Keratinocyte (primary cell): ENCODE measurements around the gene RSPH10B. TPM values are rescaled to one million over a fixed set of nuclear protein-coding genes. Genes with fewer than 3 reads are reported as not detected.
"Not testable (repeated sequence)": the region's sequence is repeated elsewhere in the genome, so short reads cannot be mapped to it uniquely, and the experiment has no call there.

ENCODE experiments used
- DNase-seq: peaks from one replicate; pipeline ENCODE4 v3.0.0-alpha.2; 2011; ENCODE audit warnings: low read depth, missing footprints, low spot score
- FAIRE-seq: peaks from 2 replicates; lab custom pipeline; 2011; peaks lifted over from hg19 to GRCh38; lab: Jason Lieb, UNC
- H2AFZ ChIP-seq: 2 replicates; pipeline ENCODE4 v1.6.0; 2012; ENCODE audit warnings: low read length, control low read depth, inconsistent platforms; ENCODE audit not compliant: control insufficient read depth
- H3K27ac ChIP-seq: 2 replicates; pipeline ENCODE4 v1.5.1; 2011; ENCODE audit warnings: low read length; ENCODE audit not compliant: control insufficient read depth, insufficient read depth
- H3K27me3 ChIP-seq: 3 replicates; pipeline ENCODE4 v1.6.0; 2011; ENCODE audit warnings: low read length; ENCODE audit not compliant: control insufficient read depth, insufficient read depth; ENCODE audit errors: extremely low read depth
- H3K36me3 ChIP-seq, 2 experiments: 2 replicates in 1 of 2; 3 replicates in 1 of 2; pipeline ENCODE4 v1.5.1; 2011; ENCODE audit warnings: low read length in 2 of 2, mild to moderate bottlenecking in 1 of 2; ENCODE audit not compliant: control insufficient read depth in 2 of 2, insufficient read depth in 2 of 2; ENCODE audit errors: extremely low read depth in 1 of 2
- H3K4me1 ChIP-seq: 3 replicates; pipeline ENCODE4 v1.5.1; 2011; ENCODE audit warnings: low read length; ENCODE audit not compliant: control insufficient read depth, insufficient read depth; ENCODE audit errors: extremely low read depth
- H3K4me2 ChIP-seq: 3 replicates; pipeline ENCODE4 v1.6.0; 2011; ENCODE audit warnings: low read depth, low read length; ENCODE audit not compliant: control insufficient read depth, insufficient read depth; ENCODE audit errors: extremely low read depth
- H3K4me3 ChIP-seq, 3 experiments: fragments of 200-600 bp in 1 of 3; sonication (generic) in 1 of 3; 2 replicates in 2 of 3; 3 replicates in 1 of 3; pipeline ENCODE4 v1.5.1; 2011 to 2016; ENCODE audit warnings: low read length in 3 of 3, mild to moderate bottlenecking in 3 of 3, control low read depth in 2 of 3, inconsistent platforms in 1 of 3, low read depth in 1 of 3, mixed read lengths in 1 of 3, mixed run types in 1 of 3, moderate library complexity in 1 of 3; ENCODE audit not compliant: control insufficient read depth in 2 of 3, insufficient read depth in 2 of 3; ENCODE audit errors: extremely low read depth in 1 of 3
- H3K79me2 ChIP-seq: 2 replicates; pipeline ENCODE4 v1.6.0; 2012; ENCODE audit warnings: low read length; ENCODE audit not compliant: control insufficient read depth, insufficient read depth
- H3K9ac ChIP-seq: 3 replicates; pipeline ENCODE4 v1.6.0; 2011; ENCODE audit warnings: low read length; ENCODE audit not compliant: control insufficient read depth, insufficient read depth; ENCODE audit errors: extremely low read depth
- H3K9me1 ChIP-seq: 3 replicates; pipeline ENCODE4 v1.6.0; 2011; ENCODE audit warnings: low read length; ENCODE audit not compliant: control insufficient read depth, insufficient read depth; ENCODE audit errors: extremely low read depth
- H3K9me3 ChIP-seq: 2 replicates; pipeline ENCODE4 v1.5.1; 2012; ENCODE audit warnings: low read depth, low read length; ENCODE audit not compliant: control insufficient read depth
- H4K20me1 ChIP-seq: 3 replicates; pipeline ENCODE4 v1.6.0; 2011; ENCODE audit warnings: low read length; ENCODE audit not compliant: control insufficient read depth, insufficient read depth; ENCODE audit errors: extremely low read depth
- dilution Hi-C: fragments of 300-500 bp; cut with MboI; formaldehyde crosslinking; loops from one replicate; pipeline ENCODE4 v1.7.0; 2020; ENCODE audit warnings: low sequenced_read_pairs; ENCODE audit not compliant: extremely low pct_ligation_motif_present
- polyA plus RNA-seq, 5 experiments: library from polyadenylated mRNA; depleted of rRNA in 3 of 5; stranded (reverse) in 3 of 5; stranded (forward) in 1 of 5; unstranded in 1 of 5; fragments of >200 nt; gene quantifications; 1 replicate in 1 of 5; 2 replicates in 3 of 5; 3 replicates in 1 of 5; pipeline versions ENCODE4 v1.2.1 to v1.2.3, GENCODE V29; 2011 to 2012; ENCODE audit warnings: missing spikeins in 2 of 5, low read depth in 1 of 5, low replicate concordance in 1 of 5

Gene RSPH10B
- polyA plus RNA-seq, 1 donor (not counting 4 experiments of a cell fraction or from before 2014, with no cell fraction given), result not detected

DNA sequence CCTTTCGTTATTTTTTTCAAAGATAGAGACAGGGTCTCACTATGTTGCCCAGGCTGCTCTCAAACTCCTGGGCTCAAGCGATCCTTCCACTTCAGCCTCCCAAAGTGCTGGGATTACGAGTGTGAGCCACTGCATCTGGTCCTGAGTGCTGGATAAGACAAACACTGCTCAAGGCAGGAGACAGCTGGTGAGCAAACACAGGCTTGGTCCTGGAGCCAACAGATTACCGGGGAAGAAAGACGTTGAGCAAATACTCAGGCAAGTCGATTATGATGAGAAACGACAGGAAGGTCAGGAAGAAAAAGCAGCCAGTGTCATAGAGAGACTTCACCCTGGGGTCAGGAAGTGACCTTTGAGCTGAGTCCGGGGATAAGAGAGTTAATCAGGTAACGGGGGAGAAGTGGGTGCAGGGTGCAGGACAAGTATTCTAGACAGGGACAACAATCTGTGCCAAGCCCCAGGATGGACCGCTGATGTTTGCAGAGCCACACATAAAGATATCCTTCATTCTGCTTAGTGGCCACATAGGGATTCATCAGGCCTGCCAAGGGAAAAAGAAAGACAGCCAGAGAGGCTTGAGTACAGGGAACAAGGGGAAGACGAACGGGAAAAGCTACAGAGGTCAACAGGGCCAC, 9.3 kb upstream of the RSPH10B start:
- H3K4me3 ChIP-seq, DNase-seq, H3K4me2 ChIP-seq, H3K9me1 ChIP-seq, FAIRE-seq, dilution Hi-C loops, H3K4me1 ChIP-seq, H3K9me3 ChIP-seq, H4K20me1 ChIP-seq, H3K9ac ChIP-seq, H3K79me2 ChIP-seq, H3K36me3 ChIP-seq, H3K27me3 ChIP-seq, H3K27ac ChIP-seq, H2AFZ ChIP-seq: not testable (repeated sequence)

DNA sequence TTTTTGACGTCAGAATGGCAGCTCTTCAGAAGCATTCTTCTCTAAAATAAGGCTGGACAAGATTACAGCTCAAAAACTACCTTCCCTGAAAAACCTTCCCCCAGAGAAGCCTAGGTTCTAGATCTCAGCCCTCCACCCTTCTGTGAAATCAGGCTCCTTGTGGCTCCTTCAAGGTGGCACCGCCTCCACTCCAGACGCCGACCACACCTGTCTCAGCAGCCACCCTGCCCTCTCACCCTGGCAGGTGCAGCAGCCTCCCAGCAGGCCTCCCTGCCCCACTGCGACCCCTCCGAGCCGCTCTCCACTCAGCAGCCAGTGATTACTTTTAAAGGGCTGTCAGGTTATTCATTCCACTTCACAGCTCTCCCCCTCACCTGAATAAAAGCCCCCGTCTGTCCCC, 3.1 kb upstream of the RSPH10B start:
- H3K36me3 ChIP-seq, H3K4me3 ChIP-seq, H3K9me1 ChIP-seq, H2AFZ ChIP-seq, H3K4me2 ChIP-seq, H3K79me2 ChIP-seq, dilution Hi-C loops, DNase-seq, FAIRE-seq, H4K20me1 ChIP-seq, H3K27ac ChIP-seq, H3K9ac ChIP-seq, H3K9me3 ChIP-seq, H3K4me1 ChIP-seq, H3K27me3 ChIP-seq: not testable (repeated sequence)

DNA sequence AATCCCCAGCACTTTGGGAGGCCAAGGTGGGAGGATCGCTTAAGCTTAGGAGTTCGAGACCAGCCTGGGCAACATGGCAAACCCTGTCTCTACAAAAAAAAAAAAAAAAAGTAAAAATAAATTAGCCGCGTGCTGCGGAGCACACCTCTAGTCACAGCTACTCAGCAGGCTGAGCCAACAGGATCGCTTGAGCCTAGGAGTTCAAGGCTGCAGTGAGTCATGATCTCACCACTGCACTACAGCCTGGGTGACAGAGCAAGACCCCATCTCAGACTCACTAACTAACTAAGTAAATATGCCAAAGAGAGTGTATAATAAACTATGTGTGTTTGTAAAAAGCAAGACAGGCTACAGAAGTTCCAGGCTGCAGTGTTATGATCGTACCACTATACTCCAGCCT, 6.7 kb downstream of the RSPH10B start:
- H3K4me2 ChIP-seq, H3K27me3 ChIP-seq, H3K9ac ChIP-seq, H3K9me1 ChIP-seq, DNase-seq, H3K27ac ChIP-seq, FAIRE-seq, H3K9me3 ChIP-seq, H3K4me1 ChIP-seq, H3K4me3 ChIP-seq, H4K20me1 ChIP-seq, H3K79me2 ChIP-seq, H2AFZ ChIP-seq, dilution Hi-C loops, H3K36me3 ChIP-seq: not testable (repeated sequence)

DNA sequence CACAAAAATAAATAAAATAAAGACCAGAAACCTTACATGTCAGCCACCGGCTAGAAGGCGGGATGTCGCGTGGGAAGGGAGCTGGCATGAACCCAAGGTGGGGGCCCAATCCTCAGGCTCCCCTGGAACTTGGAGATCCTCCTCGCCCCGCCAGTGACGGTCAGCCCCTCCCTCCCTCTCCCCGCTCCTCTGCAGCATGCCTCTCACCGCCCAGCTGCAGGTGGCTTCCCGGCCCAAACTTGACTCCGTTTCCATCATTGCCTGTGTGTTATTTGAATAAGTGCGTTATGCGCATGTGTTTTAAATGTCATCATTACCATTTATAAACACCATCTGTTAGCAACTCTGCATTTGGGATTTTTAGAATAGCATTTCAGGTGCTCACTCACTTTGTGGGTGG, 7.3 kb downstream of the RSPH10B start:
- H3K4me3 ChIP-seq, H3K27ac ChIP-seq, FAIRE-seq, H3K36me3 ChIP-seq, H3K79me2 ChIP-seq, H3K27me3 ChIP-seq, H2AFZ ChIP-seq, H3K9me3 ChIP-seq, H4K20me1 ChIP-seq, dilution Hi-C loops, DNase-seq, H3K9me1 ChIP-seq, H3K9ac ChIP-seq, H3K4me2 ChIP-seq, H3K4me1 ChIP-seq: not testable (repeated sequence)

DNA sequence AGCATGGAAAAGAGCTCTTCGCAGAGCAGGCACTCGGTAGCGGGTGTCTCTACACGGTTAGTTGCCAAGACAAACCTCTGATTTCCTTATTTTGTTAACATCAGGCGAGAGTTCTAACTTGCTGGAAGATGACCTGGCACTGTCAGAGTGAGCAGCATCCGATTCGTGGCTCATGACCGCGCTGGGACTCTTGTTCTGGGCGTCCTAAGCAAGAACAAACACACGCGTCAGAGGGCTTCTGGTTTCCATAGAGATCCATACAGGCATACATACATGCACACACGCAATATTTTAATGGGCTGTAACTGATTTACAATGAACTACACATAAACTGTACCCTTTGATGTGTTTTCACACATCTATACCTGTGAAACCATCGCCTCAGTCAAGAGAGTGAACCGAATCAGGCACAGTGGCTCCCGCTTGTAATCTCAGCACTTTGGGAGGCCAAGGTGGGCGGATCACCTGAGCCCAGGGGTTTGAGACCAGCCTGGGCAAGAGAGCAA, 35.5 kb downstream of the RSPH10B start:
- H3K4me3 ChIP-seq, H2AFZ ChIP-seq, H3K27ac ChIP-seq, DNase-seq, H3K9me1 ChIP-seq, dilution Hi-C loops, H3K9me3 ChIP-seq, FAIRE-seq, H4K20me1 ChIP-seq, H3K4me2 ChIP-seq, H3K9ac ChIP-seq, H3K4me1 ChIP-seq, H3K36me3 ChIP-seq, H3K79me2 ChIP-seq, H3K27me3 ChIP-seq: not testable (repeated sequence)
